ENCODE measurements around the gene IGSF9B. TPM values are rescaled to one million over a fixed set of nuclear protein-coding genes. Genes with fewer than 3 reads are reported as not detected.

Gene IGSF9B
- polyA plus RNA-seq, 12 donors = 10.0 to 24.4 (median 13.5) TPM; not detected in 1

DNA sequence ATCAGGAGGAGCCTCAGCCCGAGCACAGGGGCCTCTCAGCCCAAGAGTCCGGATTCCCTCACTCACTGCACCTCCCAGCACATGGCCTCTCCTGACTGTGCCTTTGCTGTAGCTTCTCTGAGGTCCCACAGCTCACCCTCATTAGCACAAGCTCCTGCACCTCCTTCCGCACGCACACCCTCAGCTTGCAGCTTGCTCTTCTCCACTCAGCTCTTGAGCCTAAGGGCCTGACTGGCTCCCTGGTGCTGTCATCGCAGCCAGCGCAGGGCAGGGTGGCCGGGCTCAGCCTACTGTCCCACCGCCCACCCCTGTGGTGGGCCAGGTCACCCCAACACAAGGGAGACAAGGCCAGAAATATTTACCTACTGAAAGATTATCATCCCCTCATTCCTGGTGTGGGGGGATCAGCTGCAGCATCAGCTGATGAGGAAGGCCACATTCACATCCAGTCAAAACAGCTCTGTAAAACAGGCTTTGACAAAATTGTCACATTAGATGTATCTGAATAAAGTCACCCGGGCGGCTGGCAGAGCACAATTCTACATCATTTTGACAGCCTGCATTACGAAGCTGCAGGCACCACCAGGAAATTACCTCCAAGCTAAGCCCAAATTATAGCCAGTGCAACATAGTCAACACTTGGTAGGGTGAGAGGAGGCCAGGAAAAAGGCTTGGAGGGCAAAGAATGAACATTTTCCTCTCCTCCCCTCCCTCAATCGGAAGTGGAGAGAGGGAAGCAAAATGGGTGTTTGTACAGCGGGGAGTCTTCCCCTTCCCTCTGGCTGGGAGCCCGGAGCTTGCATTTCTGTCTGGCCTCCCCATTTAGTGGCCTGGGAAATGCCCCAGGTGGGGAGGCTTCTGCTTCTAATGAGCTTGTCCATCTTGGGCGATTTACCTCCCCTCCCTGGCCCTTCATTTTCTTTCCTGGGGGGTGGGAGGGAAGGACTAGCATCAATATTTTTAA, 29.5 kb upstream of the IGSF9B start:
- DNase-seq = no peak

DNA sequence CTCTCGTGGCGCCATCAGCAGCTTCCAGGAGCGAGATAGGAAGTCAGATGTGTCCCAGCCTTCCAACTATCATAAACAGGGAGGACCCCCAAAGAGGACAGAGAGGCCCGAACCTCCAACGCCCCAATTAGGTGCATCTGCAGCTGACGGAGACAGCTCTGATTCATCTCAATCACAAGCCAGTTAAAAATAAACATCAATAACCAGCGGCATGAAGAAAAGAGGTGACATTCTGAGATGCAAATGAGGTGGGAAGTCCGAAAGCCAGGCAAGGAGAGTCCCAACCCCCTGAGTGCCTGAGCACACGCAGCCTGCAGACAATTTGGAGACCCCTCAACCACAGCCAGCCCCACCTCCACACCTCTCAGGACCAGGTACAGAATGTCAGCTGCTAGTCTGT, 28.1 kb upstream of the IGSF9B start:
- no peak for DNase-seq

DNA sequence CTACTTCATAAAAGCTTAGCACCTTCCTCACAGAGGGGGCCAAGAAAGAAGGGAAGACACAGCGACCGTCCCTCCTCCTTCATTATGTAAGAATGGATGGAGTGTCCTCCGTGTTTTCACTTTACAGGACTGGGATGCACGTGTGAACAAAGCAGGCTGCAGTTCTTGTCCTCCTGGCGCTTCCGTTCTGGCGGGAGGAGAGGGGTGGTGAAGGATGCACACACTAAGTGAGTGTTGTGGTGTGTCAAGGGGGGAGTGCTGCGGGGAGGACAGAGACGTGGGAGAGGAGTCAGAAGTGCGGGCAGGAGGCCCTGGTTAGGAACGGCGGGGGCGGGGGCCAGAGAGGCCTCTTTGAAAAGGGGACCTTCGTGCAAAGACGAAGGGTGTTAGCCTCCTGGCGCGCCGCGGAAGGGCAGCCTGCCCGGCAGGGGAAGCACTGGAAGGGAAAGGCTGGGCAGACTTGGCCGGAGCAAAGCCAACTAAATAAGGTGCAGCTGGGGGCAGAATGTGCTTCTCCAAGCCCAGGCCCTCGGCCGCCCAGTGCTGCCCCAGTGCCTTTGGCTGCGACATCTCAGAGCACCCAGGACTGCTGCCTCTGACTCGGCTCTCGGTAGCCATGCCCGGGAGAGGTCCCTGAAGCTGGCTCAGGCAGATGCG, 27.0 kb upstream of the IGSF9B start:
- DNase-seq = no peak

DNA sequence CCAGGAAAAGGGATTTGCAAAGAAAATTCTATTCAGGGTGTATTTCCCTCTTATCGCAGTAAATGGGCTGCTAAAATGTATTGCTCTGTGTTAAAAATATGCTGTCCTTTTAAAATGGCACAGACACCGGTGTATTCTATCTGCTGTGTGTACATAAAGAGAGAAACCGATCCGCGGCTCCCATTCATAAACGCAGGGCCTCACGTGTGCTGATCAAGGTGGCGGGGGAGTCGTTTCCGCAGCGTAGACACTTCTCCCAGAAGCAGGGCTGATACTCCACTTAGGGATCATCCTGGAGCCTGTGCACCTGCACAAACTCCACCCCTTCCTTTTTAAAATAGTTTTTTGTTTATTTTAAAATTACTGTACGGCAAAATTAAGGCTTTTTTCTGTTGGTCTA, 26.1 kb upstream of the IGSF9B start:
- DNase-seq = no peak

DNA sequence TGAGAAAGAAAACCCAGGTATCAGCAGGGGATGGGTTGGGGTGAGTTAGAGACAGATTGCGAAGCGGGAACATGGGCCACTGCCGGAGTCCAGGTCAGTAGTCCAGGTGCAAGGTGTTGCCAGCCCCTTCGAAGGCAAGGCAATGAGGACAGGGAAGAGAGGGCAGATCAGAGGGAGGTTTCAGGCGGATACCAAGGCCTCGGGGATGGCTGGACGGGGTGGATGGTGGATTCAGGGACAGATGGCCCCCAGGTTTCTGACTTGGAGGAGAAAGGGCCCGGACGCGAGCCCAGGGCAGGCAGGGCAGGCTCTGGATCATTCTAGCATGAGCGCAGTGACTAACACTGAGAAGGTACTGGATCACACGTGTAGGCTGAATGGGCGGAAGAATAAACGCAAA, 25.4 kb upstream of the IGSF9B start:
- no peak for DNase-seq

DNA sequence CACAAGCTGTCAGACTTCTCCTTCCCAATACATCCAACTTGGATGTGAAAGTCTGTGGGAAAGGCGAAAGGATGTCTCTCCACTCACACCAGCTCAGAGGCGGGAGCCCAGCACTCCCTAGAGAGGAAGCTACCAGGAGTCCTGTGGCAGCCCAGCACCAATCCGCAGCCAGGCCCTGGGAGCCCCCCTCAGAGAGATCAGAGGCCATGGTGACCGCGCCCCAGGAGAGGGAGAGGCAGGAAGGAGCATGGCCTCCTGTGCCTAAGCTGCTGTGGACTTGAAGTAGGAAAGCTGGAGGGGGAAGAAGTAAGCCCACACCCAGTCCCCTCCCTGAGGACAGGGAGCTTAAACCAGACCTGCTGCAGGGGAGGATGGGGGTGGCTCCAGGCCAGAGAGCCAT, 24.4 kb upstream of the IGSF9B start:
- no peak for DNase-seq

DNA sequence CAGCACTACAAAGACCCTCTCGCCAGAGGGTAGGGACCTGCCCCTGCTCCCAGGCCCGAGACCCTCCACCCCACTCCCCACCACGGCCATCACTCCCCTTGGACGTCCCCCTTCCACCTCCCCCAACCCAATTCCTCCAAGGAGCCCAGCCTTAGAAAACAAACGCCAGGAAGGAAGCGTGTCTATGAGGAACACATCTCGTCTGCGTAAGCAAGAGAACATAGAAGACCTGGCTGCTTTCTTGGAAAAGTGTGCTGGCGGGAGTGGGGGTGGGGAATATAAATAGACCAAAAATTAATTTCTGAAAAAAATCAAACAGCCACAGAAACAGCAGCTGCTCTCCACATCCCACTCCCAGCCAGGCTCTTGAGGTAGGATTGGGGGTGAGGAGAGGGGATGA, 23.9 kb upstream of the IGSF9B start:
- no peak for DNase-seq

DNA sequence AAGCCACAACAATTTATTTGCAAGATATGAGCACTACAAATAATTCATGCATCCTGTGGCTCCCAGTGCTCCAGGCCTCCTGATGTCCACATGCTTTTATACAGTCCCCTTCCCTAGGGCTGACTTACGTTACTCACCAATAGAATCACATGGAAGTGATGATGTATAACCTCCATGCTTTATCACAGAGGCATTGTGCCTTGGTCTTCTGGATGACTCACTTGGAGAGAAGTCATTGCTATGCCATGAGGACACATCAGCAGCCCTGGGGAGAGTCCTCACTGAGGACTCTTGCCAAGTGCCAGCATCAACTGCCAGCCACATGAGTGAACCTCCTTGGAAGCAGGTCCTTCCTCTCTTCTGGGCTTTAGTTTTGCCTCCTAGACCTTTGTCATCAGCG, 22.0 kb upstream of the IGSF9B start:
- no peak for DNase-seq

DNA sequence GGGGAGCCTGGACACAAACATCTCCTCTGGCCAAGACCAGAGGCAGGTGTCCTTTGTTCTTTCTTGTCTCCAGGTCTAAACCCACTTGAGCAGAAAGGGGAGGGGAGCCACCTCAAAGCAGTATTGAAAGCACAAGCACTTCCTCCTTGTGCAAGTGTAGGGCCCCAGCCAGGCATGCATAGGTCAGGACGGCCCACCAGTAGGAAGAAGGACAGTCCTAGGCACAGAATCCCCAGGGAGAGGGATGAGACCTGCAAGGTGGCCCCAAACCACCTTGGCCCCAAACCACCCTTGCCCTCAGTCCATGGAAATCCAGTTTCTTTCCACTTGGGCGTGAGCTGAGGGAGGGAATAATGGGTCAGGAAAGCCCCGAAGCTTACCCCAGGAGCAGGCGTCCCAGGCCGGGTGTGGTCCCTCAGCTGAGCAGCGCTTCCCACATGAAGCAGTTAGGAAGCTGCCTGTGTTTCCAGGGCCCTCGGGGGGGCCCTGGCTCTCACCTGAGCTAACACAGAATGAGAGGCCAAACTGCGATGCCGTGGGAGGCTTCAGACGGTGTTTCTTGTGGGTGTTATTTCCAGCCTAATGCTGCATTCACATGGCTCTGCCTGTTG, 20.4 kb upstream of the IGSF9B start:
- DNase-seq = no peak

DNA sequence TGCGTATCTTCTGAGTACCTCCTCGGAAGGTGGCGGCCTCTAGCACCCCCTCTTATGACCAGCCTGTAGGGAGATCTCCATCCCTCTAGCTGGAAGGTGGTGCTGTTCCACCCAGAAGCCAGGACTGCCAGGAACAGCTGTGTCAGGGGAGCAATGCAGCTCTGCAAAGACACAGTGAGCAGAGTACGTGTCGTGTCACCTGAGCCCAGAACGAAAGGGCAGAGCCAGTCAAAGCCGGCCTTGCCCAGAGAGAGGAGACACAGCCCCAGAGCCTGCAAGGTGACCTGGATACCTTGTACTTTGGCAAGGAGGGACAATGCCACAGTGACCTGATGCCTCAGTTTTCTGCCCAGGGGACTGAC, 18.7 kb upstream of the IGSF9B start:
- no peak for DNase-seq

DNA sequence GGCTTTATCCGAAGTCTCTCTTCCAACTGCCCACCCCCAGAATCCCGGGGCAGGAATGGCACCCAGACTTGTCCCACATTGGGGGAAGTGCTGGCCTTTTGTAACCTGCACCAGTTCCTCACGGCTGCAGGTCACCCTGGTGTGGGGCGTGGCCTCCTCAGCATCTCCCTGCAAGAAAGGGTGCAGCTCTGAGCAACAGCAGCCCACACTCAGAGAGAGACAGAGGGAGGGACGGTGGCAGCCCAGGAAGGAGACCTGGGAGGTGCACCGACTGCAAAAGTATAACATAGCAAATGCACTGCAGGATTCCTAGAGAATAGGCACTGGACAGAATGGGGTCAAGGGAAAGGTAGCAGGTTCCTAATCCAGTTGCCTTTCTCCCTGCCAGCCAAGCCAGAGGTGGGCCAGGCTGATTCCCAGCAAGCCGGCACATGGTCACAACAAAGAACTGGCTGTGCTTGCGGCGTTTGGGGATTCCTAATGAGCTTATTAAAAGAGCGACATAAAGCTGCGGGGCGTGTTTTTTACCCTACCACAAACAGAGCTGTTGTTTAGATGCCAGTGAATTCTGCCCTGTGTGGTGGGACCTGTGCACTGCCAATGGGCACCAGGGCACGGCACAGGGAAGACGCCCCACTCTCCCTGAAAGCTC, 18.2 kb upstream of the IGSF9B start:
- no peak for DNase-seq

DNA sequence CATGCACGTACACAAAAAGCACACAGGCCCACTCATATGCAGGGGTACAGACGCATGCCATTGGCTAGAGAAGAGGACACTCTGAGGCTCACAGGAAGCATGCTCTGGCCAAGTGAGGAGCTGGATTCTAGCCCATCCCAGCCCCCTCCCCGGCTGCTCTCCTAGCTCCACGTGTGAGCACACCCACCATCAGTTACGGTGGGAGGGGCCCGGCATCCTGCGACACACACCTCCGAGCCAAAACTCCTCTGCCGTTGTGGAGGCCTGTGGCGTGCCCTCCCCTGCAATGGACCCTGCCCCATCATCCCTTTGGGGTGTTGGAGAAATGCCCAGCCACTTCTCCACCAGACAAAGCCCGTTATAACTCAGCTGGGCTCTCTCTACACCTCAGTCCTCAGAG, 15.1 kb upstream of the IGSF9B start:
- no peak for DNase-seq

DNA sequence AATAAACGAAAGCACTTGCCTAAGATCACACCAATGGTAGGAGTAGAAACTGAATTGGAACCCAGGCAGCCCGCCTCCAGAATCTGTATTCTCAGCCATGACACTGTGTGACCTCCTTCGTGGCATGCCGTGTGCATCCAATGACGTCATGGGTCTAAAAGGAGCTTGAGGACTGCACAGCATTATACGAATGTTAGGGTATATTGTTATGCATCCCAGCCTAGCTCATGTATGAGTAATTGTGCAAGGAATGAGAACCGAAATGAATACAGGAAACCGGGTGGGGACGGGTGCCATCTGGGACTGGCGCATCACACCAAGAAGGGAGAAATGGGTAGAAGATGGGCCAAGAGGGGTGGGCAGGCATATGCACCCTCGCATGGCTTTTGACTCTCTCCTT, 12.3 kb upstream of the IGSF9B start:
- no peak for DNase-seq

DNA sequence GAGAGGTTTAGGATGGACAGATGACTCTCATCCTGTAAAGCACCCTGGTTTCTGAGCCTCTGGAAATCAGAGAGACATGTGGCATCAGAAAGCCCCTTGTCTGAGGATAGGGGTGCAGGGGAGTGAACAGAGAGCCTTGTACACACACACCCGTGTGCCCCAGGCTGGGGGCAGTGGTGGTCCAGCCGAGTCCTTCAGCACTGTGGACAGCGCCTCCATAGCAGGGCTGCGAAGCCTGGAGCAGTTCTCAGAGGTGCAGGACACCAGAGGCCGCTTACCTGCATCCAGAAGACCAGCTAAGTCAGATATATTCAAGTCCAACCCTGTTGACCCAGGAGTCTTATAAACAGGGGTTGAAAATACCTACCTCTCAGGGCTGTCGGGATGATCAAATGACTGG, 11.5 kb upstream of the IGSF9B start:
- no peak for DNase-seq

DNA sequence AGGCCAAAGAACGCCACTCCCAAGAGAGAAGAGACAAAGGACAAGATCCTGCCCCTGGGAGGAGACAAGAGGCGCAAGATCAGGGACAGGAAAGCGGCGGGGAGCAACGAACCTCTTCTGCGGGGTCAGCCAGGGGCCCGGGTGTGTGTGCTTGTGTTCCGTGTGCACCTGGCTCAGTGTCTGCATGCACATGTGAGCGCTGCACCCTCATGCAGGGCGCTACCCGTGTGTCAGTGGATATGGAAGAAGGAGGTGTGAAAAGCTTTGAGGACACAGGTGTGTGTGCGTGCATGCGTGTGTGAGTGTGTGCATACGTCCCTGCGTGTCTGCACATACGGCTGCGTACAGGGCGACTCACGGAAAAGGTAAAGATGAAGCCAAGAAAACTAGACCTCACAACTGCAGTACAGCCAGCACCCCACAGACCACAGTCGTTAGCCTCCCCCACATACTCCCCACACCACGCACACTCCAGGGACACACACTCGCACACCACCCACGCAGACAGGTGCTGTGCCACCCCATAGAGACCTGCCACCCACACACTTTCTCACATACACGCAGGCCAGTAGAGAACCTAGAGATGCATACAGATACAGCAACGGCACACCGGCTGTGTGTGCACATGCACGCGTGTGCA, 11.0 kb upstream of the IGSF9B start:
- no peak for DNase-seq

DNA sequence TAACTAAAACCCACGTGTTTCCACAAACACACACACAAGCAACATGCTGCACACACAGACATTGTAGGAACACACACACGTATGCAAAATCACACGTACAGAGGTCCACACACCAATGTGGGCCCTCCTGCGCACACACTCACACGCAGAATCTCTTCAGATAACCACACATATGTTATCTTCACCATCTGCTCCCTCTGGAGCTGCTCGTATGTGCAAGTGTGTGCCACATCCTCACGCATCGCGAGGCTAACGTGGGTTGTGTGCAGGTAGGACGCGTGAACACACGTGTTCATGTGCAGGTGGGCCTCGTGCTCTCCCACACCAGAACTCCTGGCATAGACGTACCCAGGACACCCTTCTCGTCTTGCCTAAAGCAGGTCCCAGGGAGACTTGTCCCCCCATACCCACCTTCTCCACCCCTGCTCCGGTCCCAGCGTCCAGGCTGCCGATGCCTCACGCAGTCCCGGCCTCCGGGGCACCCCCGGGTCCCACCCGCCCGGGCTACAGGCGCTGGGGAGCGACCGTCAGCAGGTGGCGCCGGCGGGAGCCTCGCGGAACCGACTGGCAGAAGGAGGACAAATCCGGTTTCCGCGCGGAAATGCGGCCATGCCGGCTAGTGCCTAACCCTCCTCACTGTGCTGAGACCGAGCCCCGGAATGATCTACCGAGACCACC, 10.3 kb upstream of the IGSF9B start:
- no peak for DNase-seq

DNA sequence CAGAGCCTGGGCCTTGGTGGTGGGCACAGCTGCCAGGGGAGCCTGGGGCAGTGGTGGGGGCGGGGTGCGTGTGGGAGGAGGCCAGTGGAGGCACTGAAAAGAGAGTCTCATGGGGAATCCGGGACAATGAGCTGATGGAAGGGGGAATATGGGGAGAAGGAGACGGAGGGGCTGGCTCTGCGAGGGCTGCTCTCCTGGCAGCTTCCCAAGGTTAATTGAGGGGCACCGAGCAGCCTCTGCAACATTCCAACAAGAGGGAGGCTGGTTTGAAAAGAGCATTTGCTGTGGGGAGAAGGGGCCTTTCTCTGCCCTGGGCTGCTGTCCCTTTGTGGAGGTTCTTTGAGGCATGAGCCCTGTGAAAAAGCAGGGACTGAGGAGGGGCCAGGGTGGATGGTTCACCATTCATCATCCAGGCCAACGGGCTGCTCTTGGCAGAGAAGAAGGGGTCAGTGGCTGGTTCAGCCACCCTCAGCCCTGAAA, 9.4 kb upstream of the IGSF9B start:
- DNase-seq = no peak

DNA sequence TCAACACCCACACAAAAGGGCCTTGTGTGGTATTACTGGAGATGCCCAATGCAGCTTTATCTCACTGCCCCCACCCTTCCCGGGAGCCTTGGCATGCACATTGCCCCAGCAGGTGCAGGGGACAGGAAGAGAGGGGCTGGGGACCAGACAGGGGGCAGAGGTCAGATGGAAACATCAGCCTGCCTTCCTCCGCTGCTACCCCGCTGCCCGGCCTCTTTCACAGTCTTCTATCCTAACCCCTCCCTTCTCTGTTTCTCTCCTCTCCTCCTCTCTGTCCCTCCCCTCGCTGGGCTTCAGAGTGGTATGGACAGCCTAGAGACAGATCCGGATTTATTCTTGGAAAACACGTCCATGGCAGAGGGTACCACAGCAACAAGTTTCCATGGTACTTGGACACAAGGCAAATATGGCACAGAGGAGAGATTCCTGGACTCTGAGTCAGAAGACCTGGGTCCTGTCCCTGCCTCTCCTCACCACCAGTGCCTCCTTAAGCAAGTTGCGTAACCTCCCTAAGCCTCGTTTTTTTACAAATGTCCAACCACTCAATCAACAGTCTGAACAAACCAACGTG, 8.3 kb upstream of the IGSF9B start:
- no peak for DNase-seq

DNA sequence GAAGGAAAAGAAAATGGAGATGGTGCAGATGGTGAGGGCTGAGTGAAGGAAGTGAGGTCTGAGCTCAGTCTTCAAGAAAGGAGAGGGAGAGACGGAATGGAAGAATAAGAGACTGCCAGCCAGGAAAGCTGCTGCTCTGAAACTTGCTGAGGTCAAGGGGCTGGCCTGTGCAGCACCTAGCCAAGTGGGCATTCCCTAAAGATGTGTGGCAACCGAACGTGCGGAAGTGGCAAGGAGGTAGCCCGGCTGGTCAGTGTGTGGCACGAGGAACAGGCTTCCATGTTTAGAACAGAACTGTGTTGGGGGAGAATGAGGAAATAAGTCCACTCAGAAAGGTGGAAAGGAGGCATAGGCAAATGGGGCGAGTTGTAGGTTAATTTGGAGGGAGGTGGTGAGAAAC, 7.6 kb upstream of the IGSF9B start:
- no peak for DNase-seq

DNA sequence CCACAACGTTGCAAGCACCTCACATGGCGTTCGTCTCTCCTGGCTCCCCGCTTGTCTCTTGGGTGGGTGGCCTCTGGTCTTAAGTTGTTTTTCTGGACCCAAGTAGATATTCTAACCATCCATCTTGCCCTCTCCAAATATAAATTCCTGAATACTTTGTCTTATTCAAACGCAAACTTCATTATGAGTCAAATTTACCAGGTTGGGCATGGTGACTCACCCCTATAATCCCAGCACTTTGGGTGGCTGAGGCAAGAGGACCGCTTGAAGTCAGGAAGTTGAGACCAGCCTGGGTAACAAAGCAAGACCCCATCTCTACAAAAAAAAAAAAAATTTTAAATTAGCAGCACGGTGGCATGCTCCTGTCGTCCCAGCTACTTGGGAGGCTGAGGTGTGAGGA, 5.1 kb upstream of the IGSF9B start:
- no peak for DNase-seq

DNA sequence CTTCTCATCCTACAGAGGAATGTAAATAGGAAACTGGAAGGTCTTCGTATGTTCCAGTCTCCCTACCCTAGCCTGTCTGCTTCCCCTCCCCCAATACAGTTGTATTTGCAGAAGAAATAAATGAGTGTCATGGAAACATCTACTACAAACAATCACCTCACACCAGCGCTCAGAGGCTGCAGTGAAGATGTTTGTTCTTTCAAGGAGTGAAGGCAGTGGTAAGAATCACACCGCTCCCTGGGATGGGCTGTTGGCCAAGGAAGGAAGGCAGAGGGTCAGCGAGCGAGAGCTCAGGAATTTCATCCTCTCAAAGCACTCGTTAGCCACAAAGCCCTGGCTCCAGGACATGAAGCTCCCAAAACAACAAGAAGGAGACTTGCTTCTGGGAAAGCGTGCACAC, 1.1 kb upstream of the IGSF9B start:
- no peak for DNase-seq

Measured in muscle of arm (tissue), 12 donors.